ENCODE results near the gene ABHD11. TPM values are rescaled to one million over a fixed set of nuclear protein-coding genes. Genes with fewer than 3 reads are reported as not detected.

The ABHD11 gene
- total and polyA plus RNA-seq, 2 experiments from 2014 or later, result 30.7 to 90.9 TPM

- no peak for DNase-seq (ENCODE audit: low spot score)
- no peaks in the 10 kb centered on the region for H3K9me3 ChIP-seq (ENCODE audit: low read depth)
- H3K4me2 ChIP-seq, result no peak overlapping the region
- no peak for TF ChIP-seq EZH2phosphoT487 (IDR thresholded peaks at IDR 0.05; ENCODE audit: low read depth, severe bottlenecking, unreplicated experiment)
- TF ChIP-seq, protein P1, sequence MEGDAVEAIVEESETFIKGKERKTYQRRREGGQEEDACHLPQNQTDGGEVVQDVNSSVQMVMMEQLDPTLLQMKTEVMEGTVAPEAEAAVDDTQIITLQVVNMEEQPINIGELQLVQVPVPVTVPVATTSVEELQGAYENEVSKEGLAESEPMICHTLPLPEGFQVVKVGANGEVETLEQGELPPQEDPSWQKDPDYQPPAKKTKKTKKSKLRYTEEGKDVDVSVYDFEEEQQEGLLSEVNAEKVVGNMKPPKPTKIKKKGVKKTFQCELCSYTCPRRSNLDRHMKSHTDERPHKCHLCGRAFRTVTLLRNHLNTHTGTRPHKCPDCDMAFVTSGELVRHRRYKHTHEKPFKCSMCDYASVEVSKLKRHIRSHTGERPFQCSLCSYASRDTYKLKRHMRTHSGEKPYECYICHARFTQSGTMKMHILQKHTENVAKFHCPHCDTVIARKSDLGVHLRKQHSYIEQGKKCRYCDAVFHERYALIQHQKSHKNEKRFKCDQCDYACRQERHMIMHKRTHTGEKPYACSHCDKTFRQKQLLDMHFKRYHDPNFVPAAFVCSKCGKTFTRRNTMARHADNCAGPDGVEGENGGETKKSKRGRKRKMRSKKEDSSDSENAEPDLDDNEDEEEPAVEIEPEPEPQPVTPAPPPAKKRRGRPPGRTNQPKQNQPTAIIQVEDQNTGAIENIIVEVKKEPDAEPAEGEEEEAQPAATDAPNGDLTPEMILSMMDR (IDR thresholded peaks at IDR 0.05; ENCODE audit: poor library complexity), result no peak
- no peak for TF ChIP-seq EZH2 (IDR thresholded peaks at IDR 0.05; ENCODE audit: borderline replicate concordance)
- no peak overlapping the region for H3K4me3 ChIP-seq
- no peak overlapping the region for H2AFZ ChIP-seq
- peaks cover 2% of the 10 kb centered on the region for H3K4me1 ChIP-seq (ENCODE audit: insufficient read depth)
- no peaks in the 10 kb centered on the region for H3K36me3 ChIP-seq (replicated peaks; ENCODE audit: insufficient read depth, low read depth)
- H3K9me2 ChIP-seq (replicated peaks; ENCODE audit: insufficient read depth), result no peaks in the 10 kb centered on the region
- H3K79me2 ChIP-seq, result no peaks in the 10 kb centered on the region
- no peaks in the 10 kb centered on the region for H3K27me3 ChIP-seq
- WGBS (ENCODE audit: low lambda C conversion rate, missing lambda C conversion rate), result 89% methylated on average over 11 of the region's 11 CpGs
- no peaks in the 10 kb centered on the region for H4K20me1 ChIP-seq (ENCODE audit: insufficient read depth, poor library complexity, severe bottlenecking)
- H3K27ac ChIP-seq, result no peak overlapping the region
Measured at GRCh38 chr7:73778801-73779389, 40.3 kb upstream of the ABHD11 start.

DNA sequence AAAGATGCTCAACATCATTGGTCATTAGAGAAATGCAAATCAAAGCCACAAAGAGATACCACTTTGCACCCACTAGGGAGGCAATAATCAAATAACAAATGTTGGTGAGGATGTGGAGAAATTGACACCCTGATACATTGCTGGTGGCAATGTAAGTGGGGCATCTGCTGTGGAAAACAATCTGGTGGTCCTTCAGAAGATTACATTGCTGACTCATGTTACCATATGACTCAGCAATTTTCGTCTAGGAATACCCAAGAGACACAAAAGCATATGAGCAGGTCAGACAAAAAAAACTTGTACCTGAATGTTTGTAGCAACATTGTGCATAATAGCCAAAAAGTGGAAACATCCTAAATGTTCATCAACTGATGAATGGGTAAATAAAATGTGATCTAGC, 36.3 kb upstream of the ABHD11 start:
- WGBS (ENCODE audit: low lambda C conversion rate, missing lambda C conversion rate), result 43% methylated on average over 1 of the region's 1 CpG

GRCh38 chr7:73773700-73774517, 35.3 kb upstream of the ABHD11 start:
- H2AFZ ChIP-seq, result no peak overlapping the region
- no peaks in the 10 kb centered on the region for H3K9me3 ChIP-seq (ENCODE audit: low read depth)
- no peaks in the 10 kb centered on the region for H3K27me3 ChIP-seq
- peaks cover 7% of the 10 kb centered on the region for H3K79me2 ChIP-seq
- no peak for DNase-seq (ENCODE audit: low spot score)
- peaks cover 4% of the 10 kb centered on the region for H3K4me1 ChIP-seq (ENCODE audit: insufficient read depth)
- H3K36me3 ChIP-seq (replicated peaks; ENCODE audit: insufficient read depth, low read depth), result no peaks in the 10 kb centered on the region
- H3K4me3 ChIP-seq, result no peak overlapping the region
- H3K9me2 ChIP-seq (replicated peaks; ENCODE audit: insufficient read depth), result no peaks in the 10 kb centered on the region
- 80% methylated on average over 6 of the region's 6 CpGs for WGBS (ENCODE audit: low lambda C conversion rate, missing lambda C conversion rate)
- no peaks in the 10 kb centered on the region for H4K20me1 ChIP-seq (ENCODE audit: insufficient read depth, poor library complexity, severe bottlenecking)
- H3K27ac ChIP-seq, result peak overlapping the region; percentile 34
- TF ChIP-seq EZH2 (IDR thresholded peaks at IDR 0.05; ENCODE audit: borderline replicate concordance) (no peak), EZH2phosphoT487 (IDR thresholded peaks at IDR 0.05; ENCODE audit: low read depth, severe bottlenecking, unreplicated experiment) (no peak)
- TF ChIP-seq, protein P1 (IDR thresholded peaks at IDR 0.05; ENCODE audit: poor library complexity), result no peak
- no peak overlapping the region for H3K4me2 ChIP-seq

More for the DNA sequence above, 36.3 kb upstream of the ABHD11 start:
- no peak overlapping the region for H3K27ac ChIP-seq
- no peaks in the 10 kb centered on the region for H3K9me3 ChIP-seq (ENCODE audit: low read depth)
- H3K79me2 ChIP-seq, result no peaks in the 10 kb centered on the region
- no peak overlapping the region for H3K4me3 ChIP-seq
- H3K4me2 ChIP-seq, result no peak overlapping the region
- no peaks in the 10 kb centered on the region for H3K27me3 ChIP-seq
- H3K4me1 ChIP-seq (ENCODE audit: insufficient read depth), result peaks cover 4% of the 10 kb centered on the region
- no peaks in the 10 kb centered on the region for H3K36me3 ChIP-seq (replicated peaks; ENCODE audit: insufficient read depth, low read depth)
- no peaks in the 10 kb centered on the region for H3K9me2 ChIP-seq (replicated peaks; ENCODE audit: insufficient read depth)
- no peak for TF ChIP-seq EZH2 (IDR thresholded peaks at IDR 0.05; ENCODE audit: borderline replicate concordance)
- TF ChIP-seq EZH2phosphoT487 (IDR thresholded peaks at IDR 0.05; ENCODE audit: low read depth, severe bottlenecking, unreplicated experiment), result no peak
- TF ChIP-seq, protein P1 (IDR thresholded peaks at IDR 0.05; ENCODE audit: poor library complexity), result no peak
- DNase-seq (ENCODE audit: low spot score), result no peak
- H4K20me1 ChIP-seq (ENCODE audit: insufficient read depth, poor library complexity, severe bottlenecking), result no peaks in the 10 kb centered on the region
- H2AFZ ChIP-seq, result no peak overlapping the region
